ENCODE data around the gene ZFAND6.

The ZFAND6 gene

GRCh38 chr15:80167936-80168335 is 108.5 kb downstream of the ZFAND6 start:
- DNase-seq (ENCODE audit: low spot score): no peak
- FAIRE-seq: no peak

GRCh38 chr15:80168421-80168820 is 108.9 kb downstream of the ZFAND6 start:
- FAIRE-seq: no peak
- DNase-seq (ENCODE audit: low spot score): no peak

- FAIRE-seq: no peak
- no peak for DNase-seq (ENCODE audit: low spot score)
Measured at GRCh38 chr15:80169768-80170357, 110.4 kb downstream of the ZFAND6 start.

GRCh38 chr15:80170596-80170995 is 111.1 kb downstream of the ZFAND6 start:
- DNase-seq (ENCODE audit: low spot score): no peak

GRCh38 chr15:80171787-80172186 is 112.3 kb downstream of the ZFAND6 start:
- FAIRE-seq (no peak), DNase-seq (ENCODE audit: low spot score) (no peak)

More at GRCh38 chr15:80170596-80170995, 111.1 kb downstream of the ZFAND6 start:
- no peak for FAIRE-seq

- no peak for DNase-seq (ENCODE audit: low spot score)
- FAIRE-seq: no peak
Measured at GRCh38 chr15:80172401-80172800, 112.9 kb downstream of the ZFAND6 start.

GRCh38 chr15:80173022-80173759 is 113.7 kb downstream of the ZFAND6 start:
- peak; percentile 63 for DNase-seq (ENCODE audit: low spot score)
- FAIRE-seq: no peak

GRCh38 chr15:80174017-80174746 is 114.7 kb downstream of the ZFAND6 start:
- FAIRE-seq: no peak
- DNase-seq (ENCODE audit: low spot score): no peak

GRCh38 chr15:80175436-80175835 is 116.0 kb downstream of the ZFAND6 start:
- no peak for DNase-seq (ENCODE audit: low spot score)
- no peak for FAIRE-seq

- FAIRE-seq (no peak), DNase-seq (ENCODE audit: low spot score) (no peak)
Measured at GRCh38 chr15:80176443-80176842, 117.0 kb downstream of the ZFAND6 start.

GRCh38 chr15:80177156-80177555 is 117.7 kb downstream of the ZFAND6 start:
- FAIRE-seq: no peak

GRCh38 chr15:80179025-80179759 is 119.7 kb downstream of the ZFAND6 start:
- FAIRE-seq (peak; percentile 92), DNase-seq (ENCODE audit: low spot score) (peak; percentile 53)

More at GRCh38 chr15:80177156-80177555, 117.7 kb downstream of the ZFAND6 start:
- no peak for DNase-seq (ENCODE audit: low spot score)

- DNase-seq (ENCODE audit: low spot score): no peak
- FAIRE-seq: no peak
Measured at GRCh38 chr15:80179935-80180334, 120.5 kb downstream of the ZFAND6 start.

GRCh38 chr15:80180468-80180867 is 121.0 kb downstream of the ZFAND6 start:
- DNase-seq (ENCODE audit: low spot score) (no peak), FAIRE-seq (no peak)

GRCh38 chr15:80180986-80181385 is 121.5 kb downstream of the ZFAND6 start:
- FAIRE-seq: no peak

GRCh38 chr15:80182611-80183261 is 123.3 kb downstream of the ZFAND6 start:
- DNase-seq (ENCODE audit: low spot score) (no peak), FAIRE-seq (no peak)

More at GRCh38 chr15:80180986-80181385, 121.5 kb downstream of the ZFAND6 start:
- DNase-seq (ENCODE audit: low spot score): no peak

- FAIRE-seq (no peak), DNase-seq (ENCODE audit: low spot score) (no peak)
Measured at GRCh38 chr15:80183306-80183705, 123.8 kb downstream of the ZFAND6 start.

- DNase-seq (ENCODE audit: low spot score) (no peak), FAIRE-seq (no peak)
Measured at GRCh38 chr15:80183886-80184285, 124.4 kb downstream of the ZFAND6 start.

GRCh38 chr15:80184554-80184953 is 125.1 kb downstream of the ZFAND6 start:
- FAIRE-seq: no peak

GRCh38 chr15:80185152-80185551 is 125.7 kb downstream of the ZFAND6 start:
- FAIRE-seq (no peak), DNase-seq (ENCODE audit: low spot score) (no peak)

More at GRCh38 chr15:80184554-80184953, 125.1 kb downstream of the ZFAND6 start:
- DNase-seq (ENCODE audit: low spot score): no peak

GRCh38 chr15:80186066-80186465 is 126.6 kb downstream of the ZFAND6 start:
- DNase-seq (ENCODE audit: low spot score): no peak
- peak; percentile 27 for FAIRE-seq

Measured in urothelium cell line (cell line).